Stomach smooth muscle (tissue), 2 donors: ENCODE measurements around the gene RTN4R.

ENCODE experiments used
- H3K27ac ChIP-seq: one replicate; pipeline ENCODE4 v1.7.0; 2013; ENCODE audit warnings: mild to moderate bottlenecking, low read length, inconsistent platforms
- H3K27me3 ChIP-seq, 2 donors: one replicate each; pipeline ENCODE4 v1.7.0; 2013; ENCODE audit warnings: low read length in 2 of 2; ENCODE audit not compliant: insufficient read depth in 2 of 2, control insufficient read depth in 1 of 2
- H3K36me3 ChIP-seq, 2 donors: one replicate each; pipeline ENCODE4 v1.7.0; 2013; ENCODE audit warnings: low read length in 2 of 2; ENCODE audit not compliant: control insufficient read depth in 2 of 2, insufficient read depth in 2 of 2
- H3K4me1 ChIP-seq: one replicate; pipeline ENCODE4 v1.7.0; 2013; ENCODE audit warnings: low read length; ENCODE audit not compliant: control insufficient read depth, insufficient read depth
- H3K4me3 ChIP-seq, 2 donors: one replicate each; pipeline ENCODE4 v1.7.0; 2013; ENCODE audit warnings: low read length in 2 of 2
- H3K9ac ChIP-seq, 2 donors: one replicate each; pipeline ENCODE4 v1.7.0; 2013; ENCODE audit warnings: low read length in 2 of 2, mild to moderate bottlenecking in 1 of 2
- H3K9me3 ChIP-seq, 2 donors: one replicate each; pipeline ENCODE4 v1.7.0; 2013; ENCODE audit warnings: low read length in 2 of 2; ENCODE audit not compliant: control insufficient read depth in 2 of 2
- donor health status: healthy.
- donor health status: Pancreatic carcinoma.

The RTN4R gene

DNA sequence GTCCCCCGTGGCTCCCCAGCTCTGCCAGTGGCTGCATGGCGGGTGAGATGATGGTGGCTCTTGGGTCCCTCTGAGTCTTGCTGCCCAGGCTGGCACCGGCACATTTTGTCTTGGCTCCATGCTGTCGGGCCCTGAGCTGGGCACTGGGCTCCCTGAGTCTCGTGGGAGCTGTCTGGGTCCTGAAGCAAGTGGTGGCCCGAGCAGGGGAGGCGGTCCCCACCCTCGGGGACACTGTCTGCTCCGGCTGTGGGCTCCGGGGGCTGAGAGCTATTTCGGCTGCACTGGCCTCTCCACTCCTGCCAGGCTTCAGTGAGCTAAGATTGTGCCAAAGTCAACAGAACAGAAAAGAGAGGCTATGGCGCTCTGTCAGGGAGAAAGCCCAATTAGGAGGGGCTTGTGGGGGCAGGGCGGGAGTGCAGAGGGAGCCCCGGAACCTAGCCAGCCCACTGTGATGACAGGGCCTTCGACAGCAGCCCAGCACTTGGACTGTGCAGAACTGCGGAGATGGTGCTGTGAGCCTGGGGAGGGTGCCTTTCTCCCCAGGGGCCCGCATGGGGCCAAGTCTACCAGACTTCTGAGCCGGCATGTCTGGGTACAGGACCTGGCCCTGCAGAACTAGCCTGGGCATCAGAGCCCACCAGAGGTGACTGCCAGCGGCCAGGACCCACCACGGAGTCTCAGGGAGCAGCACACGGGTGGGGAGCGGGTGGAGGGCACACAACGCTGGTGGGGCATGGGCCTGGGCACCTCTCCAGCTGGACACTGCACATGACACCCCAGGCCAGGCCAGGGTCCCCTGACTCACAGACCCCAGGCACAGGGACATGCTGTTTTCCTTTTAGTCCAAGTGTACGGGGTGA lies 38.0 kb downstream of the RTN4R start:
- no peaks in the 10 kb centered on the region for H3K9me3 ChIP-seq
- H3K27ac ChIP-seq = no peak overlapping the region
- H3K9ac ChIP-seq = no peak overlapping the region
- peaks cover 5% of the 10 kb centered on the region for H3K4me1 ChIP-seq
- no peaks in the 10 kb centered on the region for H3K36me3 ChIP-seq
- H3K4me3 ChIP-seq = no peak overlapping the region
- no peaks in the 10 kb centered on the region for H3K27me3 ChIP-seq

DNA sequence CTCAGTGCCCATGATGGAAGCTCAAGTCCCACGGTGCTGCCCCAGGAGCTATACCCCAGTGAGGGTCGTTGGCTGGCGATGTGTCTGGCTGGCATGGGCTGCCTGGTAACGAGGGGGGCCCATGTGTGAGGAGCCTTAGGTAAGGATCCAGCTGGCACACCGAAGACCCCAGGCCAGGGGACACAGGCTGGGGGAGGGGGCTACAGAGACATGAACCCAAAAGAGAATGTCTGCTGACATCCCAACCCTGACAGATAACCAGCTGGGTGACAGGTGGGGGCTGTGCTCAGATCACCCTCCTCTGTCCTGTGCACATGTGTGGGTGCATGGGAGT lies 39.2 kb downstream of the RTN4R start:
- Histone ChIP-seq H3K9me3 (no peaks in the 10 kb centered on the region), H3K36me3 (no peaks in the 10 kb centered on the region), H3K4me3 (no peak overlapping the region), H3K27me3 (no peaks in the 10 kb centered on the region), H3K4me1 (peaks cover 5% of the 10 kb centered on the region), H3K27ac (no peak overlapping the region), H3K9ac (no peak overlapping the region)

GRCh38 chr22:20228055-20228938 lies 39.8 kb downstream of the RTN4R start:
- H3K27ac ChIP-seq = no peak overlapping the region
- no peak overlapping the region for H3K4me3 ChIP-seq
- H3K9ac ChIP-seq = no peak overlapping the region
- H3K9me3 ChIP-seq = no peaks in the 10 kb centered on the region
- H3K27me3 ChIP-seq = no peaks in the 10 kb centered on the region
- H3K36me3 ChIP-seq = no peaks in the 10 kb centered on the region
- peaks cover 5% of the 10 kb centered on the region for H3K4me1 ChIP-seq

GRCh38 chr22:20227363-20227762 lies 40.8 kb downstream of the RTN4R start:
- no peak overlapping the region for H3K9ac ChIP-seq

DNA sequence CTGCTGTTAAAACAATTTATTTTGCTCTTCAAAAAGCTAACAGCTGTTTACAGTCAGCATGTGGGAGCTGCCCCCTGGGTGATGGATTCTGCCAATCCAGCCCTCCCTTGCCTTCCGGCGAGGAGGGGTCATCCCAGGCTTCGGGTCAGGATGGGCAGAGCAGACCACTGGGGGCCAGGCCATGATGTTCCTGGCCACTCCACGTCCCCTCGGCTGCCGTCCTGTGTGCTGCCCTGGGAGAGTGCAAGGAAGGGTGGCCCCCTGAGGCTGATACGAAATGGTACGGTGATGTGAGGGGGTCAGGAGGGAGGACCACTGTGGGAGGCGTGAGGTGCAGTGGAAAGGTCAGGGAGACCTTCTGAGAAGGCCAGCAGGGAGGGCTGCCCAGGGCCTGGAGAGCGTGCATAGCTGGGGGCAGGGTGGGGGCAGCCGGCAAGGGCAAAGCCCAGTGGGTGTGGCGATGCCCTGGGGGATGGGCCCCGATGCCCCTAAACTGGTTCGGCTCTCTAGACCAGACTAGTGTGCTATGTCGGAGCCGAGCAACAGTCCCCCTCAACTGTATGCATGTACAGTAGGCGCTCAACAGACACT lies 41.3 kb downstream of the RTN4R start:
- no peak overlapping the region for H3K27ac ChIP-seq
- H3K9ac ChIP-seq = no peak overlapping the region
- H3K27me3 ChIP-seq = no peaks in the 10 kb centered on the region
- no peaks in the 10 kb centered on the region for H3K9me3 ChIP-seq
- no peak overlapping the region for H3K4me3 ChIP-seq
- peaks cover 18% of the 10 kb centered on the region for H3K4me1 ChIP-seq
- no peaks in the 10 kb centered on the region for H3K36me3 ChIP-seq

More at GRCh38 chr22:20227363-20227762, 40.8 kb downstream of the RTN4R start:
- no peaks in the 10 kb centered on the region for H3K27me3 ChIP-seq
- H3K27ac ChIP-seq = no peak overlapping the region
- H3K4me1 ChIP-seq = peaks cover 13% of the 10 kb centered on the region
- no peaks in the 10 kb centered on the region for H3K36me3 ChIP-seq
- no peak overlapping the region for H3K4me3 ChIP-seq
- no peaks in the 10 kb centered on the region for H3K9me3 ChIP-seq

DNA sequence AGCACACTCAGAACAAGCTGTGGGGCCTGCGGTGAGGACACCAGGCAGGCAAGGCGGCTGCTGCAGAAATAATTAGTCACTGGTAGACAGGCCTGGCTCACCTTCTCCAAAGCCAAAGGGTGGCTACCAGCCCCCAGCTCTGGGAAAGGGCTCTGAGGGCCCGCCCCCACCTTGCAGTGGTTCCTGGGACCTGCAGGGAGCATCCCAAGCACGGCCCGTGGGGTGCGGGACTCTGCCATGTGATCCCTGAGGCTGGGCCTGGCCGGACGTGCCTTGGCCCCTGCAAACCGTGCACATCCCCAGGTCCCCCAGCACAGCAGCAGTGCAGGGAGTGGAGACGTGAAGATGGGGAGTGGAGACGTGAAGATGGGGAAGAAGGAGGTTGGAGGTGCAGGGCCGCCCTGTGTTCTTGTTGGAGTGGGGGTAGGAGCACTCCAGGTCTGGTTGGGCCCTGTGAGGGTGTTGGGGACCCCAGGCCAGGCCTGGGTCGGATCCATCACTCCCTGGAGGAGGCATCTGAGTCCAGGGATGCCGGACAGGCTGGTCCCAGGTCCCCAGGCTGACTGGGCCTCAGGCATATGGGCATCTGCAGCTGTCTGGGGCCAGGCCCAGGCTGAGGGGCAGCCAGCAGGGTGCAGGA lies 41.9 kb downstream of the RTN4R start:
- Histone ChIP-seq H3K4me1 (peaks cover 20% of the 10 kb centered on the region), H3K27ac (no peak overlapping the region), H3K27me3 (no peaks in the 10 kb centered on the region), H3K36me3 (no peaks in the 10 kb centered on the region), H3K4me3 (no peak overlapping the region), H3K9me3 (no peaks in the 10 kb centered on the region), H3K9ac (no peak overlapping the region)

GRCh38 chr22:20225693-20225966 lies 42.5 kb downstream of the RTN4R start:
- Histone ChIP-seq H3K27me3 (no peaks in the 10 kb centered on the region), H3K4me3 (no peak overlapping the region), H3K4me1 (peaks cover 20% of the 10 kb centered on the region), H3K9me3 (no peaks in the 10 kb centered on the region), H3K9ac (no peak overlapping the region), H3K36me3 (no peaks in the 10 kb centered on the region), H3K27ac (no peak overlapping the region)

GRCh38 chr22:20224917-20225692 lies 43.0 kb downstream of the RTN4R start:
- peaks cover 16% of the 10 kb centered on the region for H3K4me1 ChIP-seq
- no peak overlapping the region for H3K9ac ChIP-seq
- no peak overlapping the region for H3K4me3 ChIP-seq
- H3K27ac ChIP-seq = no peak overlapping the region
- no peaks in the 10 kb centered on the region for H3K9me3 ChIP-seq
- H3K27me3 ChIP-seq = no peaks in the 10 kb centered on the region
- H3K36me3 ChIP-seq = no peaks in the 10 kb centered on the region

DNA sequence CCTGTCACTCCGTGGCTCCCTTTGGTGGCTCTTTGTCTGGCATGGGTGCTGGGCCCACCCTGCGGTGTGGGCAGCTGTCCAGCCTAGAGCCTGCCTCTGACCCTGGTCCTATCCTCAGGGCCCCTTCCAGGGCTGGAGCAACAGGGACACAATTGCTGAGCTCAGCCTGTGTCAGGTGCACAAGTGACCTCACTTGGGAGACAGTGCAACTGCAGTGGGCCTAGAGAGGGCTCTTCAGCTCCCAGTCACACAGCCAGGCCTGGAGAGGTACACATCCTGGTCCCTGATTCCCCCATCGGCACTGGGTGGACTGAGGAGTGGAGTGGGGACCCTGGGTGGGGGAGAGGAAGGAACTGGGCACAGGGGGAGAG lies 43.9 kb downstream of the RTN4R start:
- Histone ChIP-seq H3K4me3 (no peak overlapping the region), H3K4me1 (peaks cover 15% of the 10 kb centered on the region), H3K9ac (no peak overlapping the region), H3K27ac (no peak overlapping the region), H3K9me3 (no peaks in the 10 kb centered on the region), H3K36me3 (no peaks in the 10 kb centered on the region), H3K27me3 (no peaks in the 10 kb centered on the region)
